Uterus (tissue), 4 donors: ENCODE data around the gene PIK3C3. TPM values are rescaled to one million over a fixed set of nuclear protein-coding genes. Genes with fewer than 3 reads are reported as not detected.
"Not testable (repeated sequence)": the region's sequence is repeated elsewhere in the genome, so short reads cannot be mapped to it uniquely, and the experiment has no call there.

ENCODE experiments used
- DNase-seq, 2 donors: peaks; one replicate each; pipeline ENCODE4 v3.0.0-alpha.2; 2019 to 2020
- H3K27ac ChIP-seq, 2 donors: fragments of 200-600 bp; sonication (generic); 1 replicate in 1 of 2; 2 replicates in 1 of 2; pipeline ENCODE4 v1.5.1; 2016 to 2018
- H3K27me3 ChIP-seq, 2 donors: fragments of 200-600 bp; sonication (generic); one replicate each; pipeline ENCODE4 v1.5.1; 2018 to 2019; ENCODE audit warnings: control low read depth in 1 of 2
- H3K36me3 ChIP-seq, 2 donors: fragments of 200-600 bp; sonication (generic); one replicate each; pipeline ENCODE4 v1.5.1; 2019; ENCODE audit warnings: control low read depth in 1 of 2
- H3K4me1 ChIP-seq, 2 donors: fragments of 200-600 bp; sonication (generic); one replicate each; pipeline ENCODE4 v1.5.1; 2018 to 2019; ENCODE audit warnings: control low read depth in 1 of 2
- H3K4me3 ChIP-seq, 2 donors: fragments of 200-600 bp; sonication (generic); 1 replicate in 1 of 2; 2 replicates in 1 of 2; pipeline ENCODE4 v1.5.1; 2018 to 2019; ENCODE audit warnings: mild to moderate bottlenecking in 1 of 2
- H3K9me3 ChIP-seq, 2 donors: fragments of 200-600 bp; sonication (generic); one replicate each; pipeline ENCODE4 v1.5.1; 2019; ENCODE audit warnings: control low read depth in 1 of 2
- POLR2A ChIP-seq, 2 donors: fragments of 450-650 bp; IDR thresholded peaks; one replicate each; pipeline ENCODE4 v1.6.1; 2016; ENCODE audit warnings: antibody characterized with exemption in 2 of 2, mild to moderate bottlenecking in 1 of 2, moderate library complexity in 1 of 2
- intact Hi-C: fragments of 100-400 bp; cut with DNase I; formaldehyde crosslinking; loops from one replicate; pipeline ENCODE4 v1.15.1; 2023; ENCODE audit warnings: low total_unique reads
- total RNA-seq, 4 donors: library from RNA; depleted of rRNA in 3 of 4; stranded (reverse); fragments of >200 nt in 3 of 4; gene quantifications; one replicate each; pipeline versions ENCODE4 v1.1.0 to v1.2.4, GENCODE V29; 2014 to 2023
- TF ChIP-seq, protein P1 (sequence below), 4 experiments: fragments of 200-600 bp in 2 of 4; fragments of 450-650 bp in 2 of 4; sonication (generic) in 2 of 4; IDR thresholded peaks; one replicate each; pipeline ENCODE4 v1.5.1; 2016 to 2019; ENCODE audit warnings: antibody characterized with exemption in 4 of 4, mild to moderate bottlenecking in 2 of 4, moderate library complexity in 1 of 4
- donor health status: DM: yes; HTN: yes; CAD: no.

Gene PIK3C3
- total RNA-seq, 4 donors from 2014 or later, result 57.6 to 114 (median 82.2) TPM

DNA sequence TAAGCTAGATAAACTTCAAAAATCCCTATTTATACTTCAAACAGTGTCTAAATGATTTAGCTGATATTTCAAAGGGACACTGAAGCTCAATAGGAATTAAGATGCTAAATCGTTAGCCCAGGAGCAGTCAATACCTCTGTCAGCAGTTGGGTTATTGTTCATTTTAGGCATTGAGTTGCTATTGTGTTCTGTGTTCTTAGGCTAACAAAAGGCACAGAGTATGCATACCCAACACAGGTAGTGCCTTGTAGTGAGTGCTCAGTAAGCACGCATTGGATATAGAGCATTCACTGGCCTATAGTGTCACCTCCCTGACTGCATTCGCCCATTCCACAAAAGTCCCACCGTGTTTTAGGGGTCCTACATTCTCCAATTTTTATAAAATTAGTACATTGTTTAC is 152.3 kb downstream of the PIK3C3 start:
- H3K9me3 ChIP-seq, result no peaks in the 10 kb centered on the region
- H3K27ac ChIP-seq, result no peak overlapping the region
- H3K36me3 ChIP-seq, result no peaks in the 10 kb centered on the region
- H3K4me1 ChIP-seq, result no peaks in the 10 kb centered on the region
- no peaks in the 10 kb centered on the region for H3K27me3 ChIP-seq
- no peak for DNase-seq
- intact Hi-C loops, result no loop called here
- H3K4me3 ChIP-seq, result no peak overlapping the region
- TF ChIP-seq, protein P1, sequence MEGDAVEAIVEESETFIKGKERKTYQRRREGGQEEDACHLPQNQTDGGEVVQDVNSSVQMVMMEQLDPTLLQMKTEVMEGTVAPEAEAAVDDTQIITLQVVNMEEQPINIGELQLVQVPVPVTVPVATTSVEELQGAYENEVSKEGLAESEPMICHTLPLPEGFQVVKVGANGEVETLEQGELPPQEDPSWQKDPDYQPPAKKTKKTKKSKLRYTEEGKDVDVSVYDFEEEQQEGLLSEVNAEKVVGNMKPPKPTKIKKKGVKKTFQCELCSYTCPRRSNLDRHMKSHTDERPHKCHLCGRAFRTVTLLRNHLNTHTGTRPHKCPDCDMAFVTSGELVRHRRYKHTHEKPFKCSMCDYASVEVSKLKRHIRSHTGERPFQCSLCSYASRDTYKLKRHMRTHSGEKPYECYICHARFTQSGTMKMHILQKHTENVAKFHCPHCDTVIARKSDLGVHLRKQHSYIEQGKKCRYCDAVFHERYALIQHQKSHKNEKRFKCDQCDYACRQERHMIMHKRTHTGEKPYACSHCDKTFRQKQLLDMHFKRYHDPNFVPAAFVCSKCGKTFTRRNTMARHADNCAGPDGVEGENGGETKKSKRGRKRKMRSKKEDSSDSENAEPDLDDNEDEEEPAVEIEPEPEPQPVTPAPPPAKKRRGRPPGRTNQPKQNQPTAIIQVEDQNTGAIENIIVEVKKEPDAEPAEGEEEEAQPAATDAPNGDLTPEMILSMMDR (IDR thresholded peaks at IDR 0.05), result no peak
- TF ChIP-seq POLR2A (IDR thresholded peaks at IDR 0.05), result no peak

DNA sequence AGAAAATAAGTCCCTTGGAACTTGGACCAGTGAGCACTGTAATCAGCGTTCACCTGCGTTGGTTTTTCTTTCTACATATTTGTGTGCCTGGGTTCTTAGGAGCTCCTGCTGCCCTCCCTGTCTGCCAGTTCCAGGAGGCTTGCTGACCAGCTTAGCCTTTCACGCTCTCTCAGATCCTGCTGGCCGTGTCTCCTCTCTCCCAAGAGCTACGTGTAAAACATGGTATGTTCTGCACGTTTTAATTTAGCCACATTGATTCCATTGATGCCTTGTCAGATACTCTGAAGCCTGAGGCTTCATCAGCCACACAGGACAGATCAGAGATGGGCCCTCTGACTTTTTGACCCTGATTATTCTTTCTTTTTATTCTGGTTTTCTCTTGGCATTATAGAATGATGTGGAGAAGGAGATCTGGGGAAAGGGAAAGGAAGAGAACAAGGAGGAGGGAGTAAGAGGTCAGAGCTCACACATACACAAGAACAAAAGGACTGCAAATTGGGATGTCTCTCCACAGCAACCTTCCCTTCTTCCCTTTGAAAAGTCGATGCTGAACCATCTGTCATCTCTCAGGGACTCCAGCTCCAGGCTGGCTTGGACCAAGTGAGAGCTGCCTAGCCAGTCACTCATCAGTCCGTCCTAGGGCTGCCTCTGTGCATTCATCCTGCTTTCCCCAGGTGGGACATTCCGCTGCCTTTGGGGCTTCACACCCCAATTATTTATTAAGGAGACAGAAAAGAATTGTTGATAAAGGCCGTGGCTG is 152.8 kb downstream of the PIK3C3 start:
- no peaks in the 10 kb centered on the region for H3K4me1 ChIP-seq
- no peaks in the 10 kb centered on the region for H3K9me3 ChIP-seq
- H3K27ac ChIP-seq, result no peak overlapping the region
- DNase-seq, result no peak
- H3K27me3 ChIP-seq, result no peaks in the 10 kb centered on the region
- H3K36me3 ChIP-seq, result no peaks in the 10 kb centered on the region
- no peak overlapping the region for H3K4me3 ChIP-seq
- TF ChIP-seq POLR2A (IDR thresholded peaks at IDR 0.05), result no peak
- TF ChIP-seq, protein P1 (IDR thresholded peaks at IDR 0.05), result no peak
- intact Hi-C loops, result no loop called here

DNA sequence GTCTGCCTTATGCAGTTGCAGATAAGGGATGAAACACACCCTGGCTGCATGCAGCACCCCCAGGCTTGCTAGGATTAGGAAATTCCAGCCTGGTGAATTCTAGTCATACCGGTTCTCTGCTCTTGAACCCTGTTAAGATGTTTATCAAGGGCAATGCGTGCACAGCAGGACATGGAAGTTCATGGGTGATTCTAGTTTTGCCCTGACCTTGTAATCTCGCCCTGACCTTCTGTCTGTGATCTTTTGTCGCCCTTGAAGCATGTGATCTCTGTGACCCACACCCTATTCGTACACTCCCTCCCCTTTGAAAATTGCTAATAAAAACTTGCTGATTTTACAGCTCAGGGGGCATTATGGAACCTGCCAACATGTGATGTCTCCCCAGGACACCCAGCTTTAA is 157.1 kb downstream of the PIK3C3 start:
- H3K27ac ChIP-seq, H3K4me1 ChIP-seq, H3K27me3 ChIP-seq, H3K4me3 ChIP-seq, H3K36me3 ChIP-seq, H3K9me3 ChIP-seq, intact Hi-C loops, DNase-seq: not testable (repeated sequence)

DNA sequence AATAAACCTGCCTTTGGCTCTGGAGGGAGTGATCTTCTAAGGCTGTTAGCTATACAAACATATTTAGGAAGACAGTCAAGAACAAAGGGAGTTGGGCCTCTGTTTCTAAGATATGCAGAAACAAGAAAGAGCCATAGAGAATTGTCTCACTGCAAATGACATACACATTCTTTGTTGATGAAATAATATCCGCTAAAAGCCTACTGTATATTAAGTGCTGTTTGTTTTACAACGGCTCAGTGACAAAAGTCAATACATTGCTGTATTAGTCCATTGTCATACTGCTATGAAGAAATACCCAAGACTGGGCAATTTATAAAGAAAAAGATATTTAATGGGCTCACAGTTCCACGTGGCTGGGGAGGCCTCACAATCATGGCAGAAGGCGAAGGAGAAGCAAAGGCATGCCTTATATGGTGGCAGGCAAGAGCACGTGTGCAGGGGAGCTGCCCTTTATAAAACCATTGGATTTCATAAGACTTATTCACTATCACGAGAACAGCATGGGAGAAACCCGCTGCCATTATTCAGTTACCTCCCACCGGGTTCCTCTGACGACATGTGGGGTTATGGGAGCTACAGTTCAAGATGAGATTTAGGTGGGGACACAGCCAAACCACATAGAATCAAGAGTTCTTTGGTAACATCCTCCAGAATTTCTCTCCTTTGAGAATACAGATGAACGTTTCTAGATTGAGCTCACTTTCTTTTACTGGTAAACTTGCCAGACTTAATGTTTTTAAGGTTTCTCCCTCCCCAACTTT is 157.8 kb downstream of the PIK3C3 start:
- no peaks in the 10 kb centered on the region for H3K9me3 ChIP-seq

DNA sequence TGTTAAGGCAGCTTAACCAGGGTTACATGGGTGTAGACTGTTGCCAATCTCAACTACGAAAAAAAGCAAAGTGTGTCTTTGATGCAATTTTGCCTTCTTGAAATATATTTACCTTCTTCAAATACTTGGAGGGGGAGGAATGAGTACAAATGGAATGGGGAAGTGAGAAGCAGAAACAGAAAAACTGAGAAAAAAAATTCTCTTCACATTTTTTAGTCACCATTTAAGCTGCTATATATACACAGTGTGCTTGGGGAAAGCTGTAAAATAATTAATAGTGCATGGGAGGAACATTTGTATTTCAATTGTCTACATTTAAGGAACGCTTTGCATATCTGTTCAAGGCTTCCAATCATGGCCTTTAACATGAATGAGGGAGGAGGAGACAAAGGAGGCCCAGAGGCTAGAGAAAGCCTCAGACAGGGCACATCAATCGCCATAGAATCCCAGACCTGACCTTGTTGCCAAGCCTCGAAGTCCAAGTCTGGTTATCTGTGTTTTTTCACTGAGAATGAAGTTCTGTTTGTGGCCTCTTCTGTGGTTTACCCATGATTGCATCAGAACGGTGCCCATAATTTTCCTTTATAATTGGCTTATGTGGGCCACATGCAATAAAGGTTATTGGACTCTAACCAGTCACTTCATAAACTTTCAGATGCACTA is 158.6 kb downstream of the PIK3C3 start:
- TF ChIP-seq, protein P1 (IDR thresholded peaks at IDR 0.05), result no peak
- TF ChIP-seq POLR2A (IDR thresholded peaks at IDR 0.05), result no peak
- H3K27me3 ChIP-seq, result no peaks in the 10 kb centered on the region
- H3K4me3 ChIP-seq, result no peak overlapping the region
- intact Hi-C loops, result no loop called here
- H3K4me1 ChIP-seq, result no peaks in the 10 kb centered on the region
- H3K27ac ChIP-seq, result peak overlapping the region in 1 of 2 donors; percentile 58
- no peaks in the 10 kb centered on the region for H3K9me3 ChIP-seq
- H3K36me3 ChIP-seq, result no peaks in the 10 kb centered on the region
- DNase-seq, result no peak

More for the DNA sequence above, 157.8 kb downstream of the PIK3C3 start:
- Histone ChIP-seq H3K4me3 (no peak overlapping the region), H3K27ac (no peak overlapping the region), H3K4me1 (no peaks in the 10 kb centered on the region), H3K36me3 (no peaks in the 10 kb centered on the region), H3K27me3 (no peaks in the 10 kb centered on the region)
- intact Hi-C loops, result no loop called here
- no peak for DNase-seq
- TF ChIP-seq, protein P1 (IDR thresholded peaks at IDR 0.05), result no peak
- TF ChIP-seq POLR2A (IDR thresholded peaks at IDR 0.05), result no peak
